GM19025 (cell line): ENCODE measurements around the gene IMPG1.

Experiments
- ATAC-seq: cut with Tn5 transposase; IDR thresholded peaks from one replicate; pipeline ENCODE4 v1.9.1; 2021; ENCODE audit warnings: mild to moderate bottlenecking, low read depth, moderate library complexity; ENCODE audit not compliant: unreplicated experiment

IMPG1 gene, protein sequence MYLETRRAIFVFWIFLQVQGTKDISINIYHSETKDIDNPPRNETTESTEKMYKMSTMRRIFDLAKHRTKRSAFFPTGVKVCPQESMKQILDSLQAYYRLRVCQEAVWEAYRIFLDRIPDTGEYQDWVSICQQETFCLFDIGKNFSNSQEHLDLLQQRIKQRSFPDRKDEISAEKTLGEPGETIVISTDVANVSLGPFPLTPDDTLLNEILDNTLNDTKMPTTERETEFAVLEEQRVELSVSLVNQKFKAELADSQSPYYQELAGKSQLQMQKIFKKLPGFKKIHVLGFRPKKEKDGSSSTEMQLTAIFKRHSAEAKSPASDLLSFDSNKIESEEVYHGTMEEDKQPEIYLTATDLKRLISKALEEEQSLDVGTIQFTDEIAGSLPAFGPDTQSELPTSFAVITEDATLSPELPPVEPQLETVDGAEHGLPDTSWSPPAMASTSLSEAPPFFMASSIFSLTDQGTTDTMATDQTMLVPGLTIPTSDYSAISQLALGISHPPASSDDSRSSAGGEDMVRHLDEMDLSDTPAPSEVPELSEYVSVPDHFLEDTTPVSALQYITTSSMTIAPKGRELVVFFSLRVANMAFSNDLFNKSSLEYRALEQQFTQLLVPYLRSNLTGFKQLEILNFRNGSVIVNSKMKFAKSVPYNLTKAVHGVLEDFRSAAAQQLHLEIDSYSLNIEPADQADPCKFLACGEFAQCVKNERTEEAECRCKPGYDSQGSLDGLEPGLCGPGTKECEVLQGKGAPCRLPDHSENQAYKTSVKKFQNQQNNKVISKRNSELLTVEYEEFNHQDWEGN

GRCh38 chr6:76072562-76072961, at the start of gene IMPG1:
IMPG1 (minus strand) TSS chr6:76072662; CDS start chr6:76072488, 174 bp downstream.
- ATAC-seq, result no peak

GRCh38 chr6:76120302-76120701, 47.8 kb upstream of the IMPG1 start:
- no peak for ATAC-seq

- no peak for ATAC-seq
Measured at GRCh38 chr6:76073281-76073680, 819 bp upstream of the IMPG1 start.

GRCh38 chr6:76057469-76057868, 15.0 kb downstream of the IMPG1 start:
- ATAC-seq, result no peak

- no peak for ATAC-seq
Measured at GRCh38 chr6:76052314-76052713, 20.1 kb downstream of the IMPG1 start.

GRCh38 chr6:76043690-76044089, 28.8 kb downstream of the IMPG1 start:
- ATAC-seq, result no peak

DNA sequence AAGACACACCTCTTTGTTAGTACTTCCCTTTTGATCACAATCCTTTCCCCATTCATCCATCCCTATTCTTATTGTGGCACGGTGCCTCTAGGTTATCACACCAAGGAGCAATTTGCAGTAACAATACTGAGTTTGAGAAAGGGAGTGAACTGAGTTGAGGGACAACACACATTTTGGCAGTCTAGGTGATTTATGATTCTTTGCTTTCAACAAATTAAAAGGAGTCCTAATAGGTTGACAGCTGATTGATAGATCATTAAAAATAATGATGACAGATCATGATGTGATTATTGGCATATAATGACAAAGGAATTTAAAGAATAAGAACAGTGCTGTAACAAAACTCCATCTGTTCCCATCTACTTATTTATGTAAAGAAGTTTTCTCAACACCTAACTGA, 36.7 kb downstream of the IMPG1 start:
- no peak for ATAC-seq

DNA sequence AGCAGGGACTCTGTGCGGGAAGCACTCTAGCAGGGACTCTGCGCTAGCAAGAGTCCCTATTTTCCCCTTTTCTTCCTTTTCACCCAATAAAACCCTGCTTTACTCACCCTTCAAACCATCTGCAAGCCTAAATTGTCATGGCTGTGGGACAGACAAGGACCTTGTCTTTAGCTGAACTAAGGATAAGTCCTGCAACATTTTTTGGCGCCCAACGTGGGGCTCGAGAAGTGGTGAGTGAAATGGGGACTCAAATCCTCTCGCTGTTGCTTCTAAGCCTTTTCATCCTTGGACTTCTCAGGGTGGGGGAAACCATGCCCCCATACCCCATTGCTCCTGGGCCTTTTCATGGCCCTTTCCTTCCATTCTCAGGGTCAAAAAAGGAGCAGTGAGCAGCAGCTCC, 46.4 kb downstream of the IMPG1 start:
- no peak for ATAC-seq

DNA sequence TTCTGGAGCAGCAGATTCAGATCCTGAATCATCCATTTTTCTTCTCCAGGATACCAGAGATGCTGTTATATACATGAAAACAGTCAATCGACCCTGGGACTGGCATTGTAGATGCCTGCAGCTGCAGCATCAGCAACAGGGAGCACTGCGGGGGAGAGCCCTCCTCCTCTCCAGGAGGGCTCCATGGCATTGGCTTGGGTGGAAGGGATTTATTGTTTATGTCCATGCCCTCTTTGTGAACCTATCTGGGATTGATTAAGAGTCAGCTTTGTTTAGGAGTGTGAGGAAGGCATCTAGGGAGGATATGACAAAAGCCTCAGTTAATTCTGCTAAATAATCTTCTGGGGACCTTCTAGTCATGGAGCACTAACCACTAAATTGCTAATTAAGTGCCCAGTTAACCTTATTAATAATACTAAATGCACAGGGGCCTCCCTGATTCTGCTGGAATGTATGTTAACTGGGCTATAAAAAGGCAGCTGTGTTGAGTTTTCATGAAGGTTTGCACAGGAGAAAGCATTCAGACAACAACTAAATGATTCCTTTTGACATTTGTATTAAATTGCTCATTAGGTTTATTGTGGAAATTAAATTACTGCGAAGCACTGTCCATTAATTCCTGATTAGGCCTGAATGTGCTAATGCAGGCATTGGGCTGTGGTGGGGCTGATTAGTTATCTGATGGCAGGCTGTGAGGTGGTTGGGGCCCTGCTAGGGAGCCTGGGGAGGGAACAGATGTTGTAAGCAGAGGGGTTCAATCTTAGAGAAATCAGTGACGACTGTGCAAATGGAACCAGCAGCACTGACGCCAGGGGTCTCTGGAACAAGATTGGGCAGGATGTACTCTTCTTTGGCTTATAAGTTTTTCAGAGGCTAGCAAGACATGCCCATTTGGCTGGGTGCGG, 57.6 kb downstream of the IMPG1 start:
- no peak for ATAC-seq

DNA sequence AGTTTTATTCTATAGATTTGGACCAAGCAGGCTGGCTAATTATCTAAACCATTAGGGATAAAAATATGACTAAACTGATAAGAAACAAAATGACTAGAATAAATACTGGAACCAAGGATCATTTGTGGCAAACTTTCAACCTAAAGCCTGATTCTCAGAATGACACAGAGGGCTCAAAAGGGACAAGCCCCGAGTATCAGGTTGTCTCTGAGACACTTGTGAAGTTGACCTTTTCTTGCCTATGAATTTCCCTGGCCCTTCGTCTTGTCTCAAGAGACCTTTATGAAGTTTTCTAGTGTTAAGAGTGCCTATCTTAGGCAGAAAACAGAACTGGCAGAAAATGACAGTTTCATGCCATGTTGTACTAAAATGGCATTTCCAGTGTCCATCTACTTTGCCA, 68.3 kb downstream of the IMPG1 start:
- ATAC-seq, result peak; percentile 67

DNA sequence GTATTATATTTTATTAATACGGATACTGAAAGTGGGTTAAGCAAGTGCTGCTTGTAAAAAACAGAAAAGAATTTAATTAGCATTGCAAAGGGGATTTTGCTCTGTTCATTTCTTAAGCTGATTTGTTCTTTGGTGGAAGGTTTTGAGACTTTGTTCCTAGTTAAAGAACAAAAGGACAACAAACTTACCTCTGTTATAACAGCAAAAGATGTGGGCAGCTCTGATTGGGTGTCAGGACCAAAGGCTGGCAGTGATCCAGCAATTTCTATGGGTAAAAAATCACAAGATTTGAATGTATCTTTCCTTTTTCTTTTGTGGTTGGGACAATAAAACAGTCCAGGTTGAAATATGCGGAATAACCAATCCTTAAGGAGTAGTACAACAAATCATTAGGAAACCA, 68.8 kb downstream of the IMPG1 start:
- ATAC-seq, result no peak

DNA sequence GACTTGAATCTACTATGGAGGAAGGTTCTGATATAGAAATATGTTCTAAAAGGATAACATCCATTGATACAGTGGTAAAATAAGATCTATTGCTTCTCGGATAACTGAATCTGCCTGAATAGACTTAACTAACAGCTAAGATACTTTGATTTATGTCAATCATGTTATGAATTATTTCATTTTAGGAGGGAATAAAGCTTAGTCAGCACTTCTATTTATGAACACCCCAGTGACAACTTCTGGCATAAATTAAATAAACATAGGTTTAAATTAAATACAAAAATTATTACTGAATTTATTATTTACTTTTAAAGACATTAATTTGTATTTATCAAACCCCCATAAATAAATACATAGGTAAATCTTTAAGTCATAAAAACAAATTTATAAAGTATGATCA, 69.3 kb downstream of the IMPG1 start:
- no peak for ATAC-seq

DNA sequence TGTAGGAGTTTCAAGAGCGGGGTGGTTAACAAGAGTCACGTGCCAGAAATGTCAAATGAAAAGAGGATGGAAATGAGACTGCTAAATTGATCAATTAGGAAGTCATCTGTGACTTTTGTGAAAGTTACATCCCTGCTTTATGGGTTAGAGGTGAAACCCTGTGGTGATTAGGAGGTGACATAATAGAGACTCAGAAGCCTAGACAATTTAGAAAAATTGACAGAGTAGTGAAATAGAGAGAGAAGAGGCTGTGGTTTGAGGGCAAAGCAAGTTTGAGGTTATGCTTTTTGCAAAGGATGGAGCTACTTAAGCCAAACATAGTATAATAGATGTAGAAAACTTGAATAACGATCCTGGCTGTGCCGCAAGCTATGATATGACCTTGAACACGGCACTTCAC, 71.8 kb downstream of the IMPG1 start:
- no peak for ATAC-seq

GRCh38 chr6:75997696-75998095, 74.8 kb downstream of the IMPG1 start:
- no peak for ATAC-seq

DNA sequence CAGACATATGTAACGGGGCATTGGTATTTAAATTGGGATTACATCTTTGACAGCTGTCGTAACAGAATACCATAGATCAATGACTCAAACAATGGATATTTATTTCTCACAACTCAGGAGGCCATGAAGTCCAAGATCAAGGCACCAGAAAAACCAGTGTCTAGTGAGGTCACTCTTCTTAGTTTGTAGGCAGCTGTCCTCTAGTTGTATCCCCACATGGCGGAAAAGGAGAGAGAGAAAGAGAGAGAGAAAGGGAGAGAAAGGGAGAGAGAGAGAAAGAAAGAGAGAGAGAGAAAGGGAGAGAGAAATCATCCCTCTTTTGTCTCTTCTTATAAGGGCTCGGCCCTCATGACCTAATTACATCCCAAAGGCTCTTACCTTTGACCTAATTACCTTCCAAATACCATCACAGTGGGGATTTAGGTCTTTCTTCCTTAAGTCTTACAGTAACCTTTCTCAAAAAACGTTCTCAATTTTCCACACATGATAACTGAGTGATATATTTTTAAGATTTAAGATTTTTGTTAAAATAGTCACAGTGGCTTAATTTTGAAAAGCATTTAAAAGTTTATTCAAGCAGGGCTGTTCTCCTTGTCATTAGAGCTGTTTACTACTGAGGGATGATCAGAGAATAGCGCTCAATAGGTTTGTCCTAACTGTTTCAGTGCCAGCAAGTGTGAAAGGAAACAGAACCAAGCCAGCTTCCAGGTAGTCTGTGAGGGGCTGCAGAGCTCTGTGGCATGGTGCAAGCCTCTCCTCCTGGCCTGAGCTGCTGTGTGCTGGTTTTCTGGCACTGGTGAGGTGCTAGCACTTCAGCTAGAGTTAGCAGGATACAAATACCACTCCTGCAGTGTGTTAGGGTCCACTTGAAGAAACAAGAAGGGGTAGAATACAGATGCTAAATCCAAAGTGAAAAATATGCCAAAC, 79.0 kb downstream of the IMPG1 start:
- ATAC-seq, result no peak

GRCh38 chr6:75991941-75992340, 80.5 kb downstream of the IMPG1 start:
- no peak for ATAC-seq

DNA sequence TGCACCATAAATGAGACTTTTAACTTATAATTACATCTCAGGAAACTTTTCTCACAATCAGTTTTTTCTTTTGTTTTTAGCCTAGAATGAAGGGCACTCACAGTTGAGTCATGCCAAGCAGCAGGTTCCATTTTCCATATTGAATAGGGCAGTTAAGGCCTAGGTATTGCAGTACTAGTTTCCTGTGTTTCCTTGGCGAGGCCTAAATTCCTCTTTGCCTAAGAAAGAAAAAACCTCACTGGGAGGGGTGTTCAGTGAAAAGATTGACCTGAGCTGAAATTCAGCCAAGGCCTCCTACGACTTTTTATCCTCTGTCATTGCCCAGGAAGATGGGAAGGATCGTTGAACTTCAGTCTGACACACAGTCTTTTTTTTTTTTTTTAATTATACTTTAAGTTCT, 85.5 kb downstream of the IMPG1 start:
- no peak for ATAC-seq

- no peak for ATAC-seq
Measured at GRCh38 chr6:75975904-75976303, 96.6 kb downstream of the IMPG1 start.

GRCh38 chr6:75970093-75970492, 102.4 kb downstream of the IMPG1 start:
- no peak for ATAC-seq

DNA sequence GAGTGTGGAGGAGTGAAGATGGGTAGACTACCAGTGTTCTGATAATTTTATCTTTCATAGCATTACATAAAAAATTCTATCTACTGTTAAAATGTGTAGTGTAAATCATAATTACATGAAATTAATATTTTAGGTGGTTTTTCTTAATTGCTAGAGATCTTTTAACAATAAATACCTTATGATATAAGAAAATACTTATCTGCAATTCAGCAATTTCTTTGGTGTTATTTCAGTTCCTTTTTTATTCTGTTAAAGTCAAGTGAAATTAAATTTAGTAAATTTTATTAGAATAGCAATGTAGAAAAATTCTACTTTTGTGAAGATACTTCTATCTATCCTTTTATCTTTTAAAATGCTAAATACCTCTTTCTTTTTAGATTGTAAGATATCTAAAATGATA, 104.3 kb downstream of the IMPG1 start:
- no peak for ATAC-seq
